ENCODE data around the gene CFAP100.

DNA sequence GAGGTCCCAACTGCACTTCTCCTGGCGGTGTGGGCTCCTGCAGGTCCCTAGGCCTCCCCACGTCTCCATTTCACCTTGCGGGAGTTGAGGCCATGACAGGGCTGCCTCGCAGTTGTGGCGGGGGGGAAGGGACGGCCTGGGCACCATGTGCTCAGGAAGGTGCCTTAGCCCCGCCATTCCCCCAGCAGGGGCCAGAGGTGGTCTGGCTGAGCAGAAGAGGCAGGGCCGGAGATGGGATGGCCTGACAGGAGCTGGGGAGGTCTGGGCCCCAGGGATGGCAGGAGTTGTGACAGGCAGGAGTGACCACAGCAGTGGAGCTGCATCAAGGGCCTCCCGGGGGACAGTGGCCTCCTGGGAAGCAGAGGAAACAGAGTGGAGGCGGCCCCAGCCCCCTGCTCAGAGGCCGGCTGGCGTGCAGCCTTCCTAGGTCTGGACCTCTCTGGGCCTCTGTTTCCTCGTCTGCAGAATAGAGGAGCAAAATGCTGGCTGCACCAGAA, 18.8 kb upstream of the CFAP100 start:
- no peak for TF ChIP-seq TAF1 (IDR thresholded peaks at IDR 0.05; ENCODE audit: borderline replicate concordance, insufficient read depth, low read length)
- no peak for TF ChIP-seq SIN3A (IDR thresholded peaks at IDR 0.05; ENCODE audit: borderline replicate concordance, insufficient read depth, low read length)
- no peak for TF ChIP-seq POLR2AphosphoS5 (IDR thresholded peaks at IDR 0.05; ENCODE audit: low read depth, low read length)
